CD4-positive, alpha-beta T cell (primary cell): Measurements from ENCODE around the gene GFOD1. TPM values are rescaled to one million over a fixed set of nuclear protein-coding genes. Genes with fewer than 3 reads are reported as not detected.
"Not testable (repeated sequence)": the region's sequence is repeated elsewhere in the genome, so short reads cannot be mapped to it uniquely, and the experiment has no call there.

ENCODE experiments used
- ATAC-seq: fragments of 200-7000 bp; cut with Tn5 transposase; one replicate; pipeline ENCODE4 v1.10.0; 2022; ENCODE audit warnings: mild to moderate bottlenecking; ENCODE audit not compliant: poor library complexity
- CTCF ChIA-PET: fragments of 350-600 bp; sonication (Branson Sonifier 250); formaldehyde crosslinking; loops from one replicate; lab custom pipeline; 2021; ENCODE audit warnings: antibody characterized with exemption, inconsistent platforms; lab: Charles Lee
- POLR2A ChIA-PET: fragments of 350-600 bp; sonication (Branson Sonifier 250); formaldehyde crosslinking; loops from one replicate; lab custom pipeline; 2021; ENCODE audit warnings: antibody characterized with exemption, inconsistent platforms; lab: Charles Lee
- DNase-seq, 14 experiments: peaks; one replicate each; pipeline ENCODE4 v3.0.0-alpha.2; 2013 to 2020; ENCODE audit warnings: mixed read lengths in 2 of 14
- H3K27ac ChIP-seq, 2 donors: one replicate each; pipeline versions ENCODE4 v1.5.1 to v1.7.0; 2013; ENCODE audit warnings: low read length in 2 of 2, low read depth in 1 of 2, mild to moderate bottlenecking in 1 of 2
- H3K27me3 ChIP-seq, 2 experiments: 1 replicate in 1 of 2; 2 replicates in 1 of 2; pipeline versions ENCODE4 v1.6.1 to v1.7.0; 2013; ENCODE audit warnings: low read length in 2 of 2, control low read depth in 1 of 2, mild to moderate bottlenecking in 1 of 2, moderate library complexity in 1 of 2; ENCODE audit not compliant: insufficient read depth in 2 of 2, control insufficient read depth in 1 of 2
- H3K36me3 ChIP-seq: one replicate; pipeline ENCODE4 v1.6.1; 2013; ENCODE audit warnings: low read length, control low read depth; ENCODE audit not compliant: insufficient read depth
- H3K4me1 ChIP-seq: one replicate; pipeline ENCODE4 v1.6.1; 2013; ENCODE audit warnings: low read length, control low read depth; ENCODE audit not compliant: insufficient read depth
- H3K4me3 ChIP-seq: one replicate; pipeline ENCODE4 v1.5.1; 2013; ENCODE audit warnings: mild to moderate bottlenecking, low read length, moderate library complexity
- H3K9me3 ChIP-seq, 2 experiments: 1 replicate in 1 of 2; 2 replicates in 1 of 2; pipeline versions ENCODE4 v1.6.1 to v1.7.0; 2013; ENCODE audit warnings: low read length in 2 of 2, mild to moderate bottlenecking in 2 of 2, control low read depth in 1 of 2, moderate library complexity in 1 of 2; ENCODE audit not compliant: control insufficient read depth in 1 of 2, insufficient read depth in 1 of 2
- H3K27ac Mint-ChIP-seq: one replicate; pipeline ENCODE4 v1.8.0; 2020; ENCODE audit warnings: mixed read lengths
- H3K27me3 Mint-ChIP-seq: one replicate; pipeline ENCODE4 v1.8.0; 2021; ENCODE audit warnings: mixed read lengths
- H3K36me3 Mint-ChIP-seq: one replicate; pipeline ENCODE4 v1.8.0; 2021; ENCODE audit warnings: low read depth, mixed read lengths
- H3K4me1 Mint-ChIP-seq: one replicate; pipeline ENCODE4 v1.8.0; 2021; ENCODE audit warnings: low read depth, mixed read lengths
- H3K4me3 Mint-ChIP-seq: one replicate; pipeline ENCODE4 v1.8.0; 2020; ENCODE audit warnings: mild to moderate bottlenecking, mixed read lengths
- H3K9me3 Mint-ChIP-seq: one replicate; pipeline ENCODE4 v1.8.0; 2020; ENCODE audit warnings: mixed read lengths
- CTCF ChIP-seq: fragments of 200-600 bp; IDR thresholded peaks from one replicate; pipeline ENCODE4 v1.8.0; 2022; ENCODE audit warnings: antibody characterized with exemption, mild to moderate bottlenecking
- intact Hi-C, 2 experiments: fragments of 100-400 bp; cut with DNase I in 1 of 2; cut with micrococcal nuclease in 1 of 2; formaldehyde crosslinking; loops; one replicate each; pipeline versions ENCODE4 v1.15.1 to v1.9.0; 2023 to 2025; cut with DNase I, micrococcal nuclease
- total RNA-seq, 174 experiments: library from RNA in 2 of 174; stranded (reverse) in 2 of 174; gene quantifications; one replicate each; pipeline ENCODE4 v1.2.3 and lab custom pipeline; 2021 to 2026

The GFOD1 gene
- total RNA-seq, 2 experiments from 2014 or later = 1.3 to 2.0 TPM

- POLR2A ChIA-PET = no interaction called here
- H3K4me1 ChIP-seq = peaks cover 7% of the 10 kb centered on the region
- no peaks in the 10 kb centered on the region for H3K9me3 ChIP-seq
- no peaks in the 10 kb centered on the region for H3K27me3 ChIP-seq
- H3K36me3 Mint-ChIP-seq = no peaks in the 10 kb centered on the region
- peaks cover 4% of the 10 kb centered on the region for H3K9me3 Mint-ChIP-seq
- no peak for TF ChIP-seq CTCF
- no peak overlapping the region for H3K4me3 ChIP-seq
- peaks cover 6% of the 10 kb centered on the region for H3K4me1 Mint-ChIP-seq
- ATAC-seq = no peak
- CTCF ChIA-PET = no interaction called here
- no peak overlapping the region for H3K4me3 Mint-ChIP-seq
- peak in 1 of 14 experiments; percentile 44 for DNase-seq
- no peaks in the 10 kb centered on the region for H3K27me3 Mint-ChIP-seq
- H3K36me3 ChIP-seq = no peaks in the 10 kb centered on the region
- intact Hi-C loops = no loop called here
- no peak overlapping the region for H3K27ac ChIP-seq
- H3K27ac Mint-ChIP-seq = no peak overlapping the region
Measured at GRCh38 chr6:13390658-13391057, 96.7 kb downstream of the GFOD1 start.

- H3K36me3 Mint-ChIP-seq, H3K27me3 Mint-ChIP-seq, POLR2A ChIA-PET, H3K4me1 ChIP-seq, CTCF ChIA-PET, ATAC-seq, DNase-seq, H3K4me1 Mint-ChIP-seq, H3K27ac Mint-ChIP-seq, H3K9me3 ChIP-seq, intact Hi-C loops, H3K36me3 ChIP-seq, H3K27me3 ChIP-seq, H3K4me3 ChIP-seq, H3K27ac ChIP-seq, H3K9me3 Mint-ChIP-seq, H3K4me3 Mint-ChIP-seq: not testable (repeated sequence)
Measured at GRCh38 chr6:13389237-13389636, 98.2 kb downstream of the GFOD1 start.

- DNase-seq, H3K27me3 ChIP-seq, ATAC-seq, H3K36me3 Mint-ChIP-seq, H3K27ac Mint-ChIP-seq, H3K4me1 Mint-ChIP-seq, H3K9me3 Mint-ChIP-seq, H3K9me3 ChIP-seq, H3K4me1 ChIP-seq, H3K4me3 Mint-ChIP-seq, H3K27ac ChIP-seq, POLR2A ChIA-PET, H3K4me3 ChIP-seq, H3K27me3 Mint-ChIP-seq, intact Hi-C loops, H3K36me3 ChIP-seq, CTCF ChIA-PET: not testable (repeated sequence)
Measured at GRCh38 chr6:13388769-13389168, 98.6 kb downstream of the GFOD1 start.

- Histone ChIP-seq H3K36me3 (no peaks in the 10 kb centered on the region), H3K27me3 (no peaks in the 10 kb centered on the region), H3K4me1 (peaks cover 7% of the 10 kb centered on the region), H3K27ac (no peak overlapping the region), H3K4me3 (no peak overlapping the region), H3K9me3 (no peaks in the 10 kb centered on the region)
- no peaks in the 10 kb centered on the region for H3K36me3 Mint-ChIP-seq
- TF ChIP-seq CTCF = no peak
- no peak overlapping the region for H3K27ac Mint-ChIP-seq
- no peak overlapping the region for H3K4me3 Mint-ChIP-seq
- ATAC-seq (no peak), DNase-seq (no peak)
- intact Hi-C loops = no loop called here
- peaks cover 4% of the 10 kb centered on the region for H3K9me3 Mint-ChIP-seq
- H3K27me3 Mint-ChIP-seq = no peaks in the 10 kb centered on the region
- CTCF ChIA-PET = no interaction called here
- POLR2A ChIA-PET = no interaction called here
- peaks cover 6% of the 10 kb centered on the region for H3K4me1 Mint-ChIP-seq
Measured at GRCh38 chr6:13384966-13385365, 102.4 kb downstream of the GFOD1 start.
